CD4-positive, alpha-beta T cell treated with Interleukin-15 for 1 hour (primary cell): ENCODE results near the gene PARD3B.

Experiments used
- DNase-seq: peaks from one replicate; pipeline ENCODE4 v3.0.0-alpha.2; 2020

PARD3B gene

DNA sequence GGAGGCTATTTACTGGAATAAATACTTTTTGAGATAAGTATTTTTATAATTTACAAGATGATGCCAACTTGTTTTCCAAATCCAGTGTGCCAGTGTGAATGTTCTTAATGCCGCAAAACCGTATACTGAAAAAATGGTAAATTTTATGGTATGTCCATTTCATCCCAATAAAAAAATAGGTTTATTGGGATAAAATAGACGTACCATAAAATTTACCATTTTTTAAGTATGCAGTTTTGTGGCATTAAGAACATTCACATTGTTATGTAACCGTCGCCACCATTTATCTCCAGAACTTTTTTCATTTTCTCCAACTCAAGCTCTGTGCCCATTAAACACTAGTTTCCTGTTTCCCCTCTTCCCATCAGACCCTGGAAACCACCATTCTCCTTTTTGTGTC lies 167.9 kb downstream of the PARD3B start:
- no peak for DNase-seq

DNA sequence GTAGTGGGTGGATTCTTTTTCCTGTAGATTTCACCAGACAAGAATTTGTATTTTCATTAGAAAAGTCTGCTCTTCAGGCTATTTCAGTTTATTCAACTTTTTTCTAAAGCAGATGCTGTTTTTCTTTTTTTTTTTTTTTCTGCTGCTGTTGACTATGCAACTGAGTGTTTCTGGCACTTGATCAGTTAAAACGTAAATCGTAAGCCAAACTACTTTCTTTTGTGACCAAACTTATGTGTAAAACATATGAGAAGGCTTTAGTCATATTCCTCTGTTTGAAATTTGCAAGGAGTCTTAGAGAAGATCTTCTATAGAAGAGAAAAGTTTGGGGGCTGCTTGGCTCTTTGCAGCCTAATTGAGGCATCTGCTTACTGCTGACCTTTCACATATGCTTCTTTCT lies 170.1 kb downstream of the PARD3B start:
- no peak for DNase-seq

DNA sequence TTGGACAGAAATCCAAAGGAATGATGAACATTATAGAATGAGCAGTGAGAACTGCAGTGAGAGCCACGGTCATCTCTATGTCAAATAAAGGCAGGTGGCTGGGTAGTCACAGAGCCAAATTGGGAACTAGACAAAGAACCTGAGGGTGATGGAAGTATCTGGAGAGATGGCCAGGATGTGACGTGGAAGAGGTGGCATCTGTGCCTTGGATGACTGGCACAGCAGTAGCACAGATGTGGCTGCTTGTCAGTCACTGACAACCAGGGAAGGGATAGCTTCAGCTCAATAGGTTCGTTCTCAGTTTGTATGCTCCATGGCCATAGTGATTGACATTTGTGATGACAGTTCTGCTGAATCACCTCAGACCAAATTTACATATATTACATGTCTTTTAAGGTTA lies 172.3 kb downstream of the PARD3B start:
- DNase-seq: no peak

DNA sequence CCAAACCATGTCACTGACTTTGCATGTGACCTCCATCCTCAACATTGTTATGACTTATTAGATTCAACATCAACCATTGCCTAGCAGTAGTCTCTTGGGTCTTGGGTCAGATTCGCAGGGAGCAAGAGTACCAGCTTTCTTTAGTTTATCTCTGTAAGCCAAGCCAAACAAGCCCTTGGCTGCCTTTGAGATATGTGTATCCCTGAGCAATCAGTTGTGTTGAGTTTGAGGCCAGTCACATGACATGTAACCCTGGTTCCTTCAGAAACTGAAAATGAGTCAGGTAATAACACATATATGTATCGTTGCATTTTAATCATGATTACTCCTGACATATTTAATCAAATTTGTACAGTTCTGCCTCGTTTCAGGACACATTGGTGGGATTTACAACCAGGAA lies 173.3 kb downstream of the PARD3B start:
- no peak for DNase-seq

DNA sequence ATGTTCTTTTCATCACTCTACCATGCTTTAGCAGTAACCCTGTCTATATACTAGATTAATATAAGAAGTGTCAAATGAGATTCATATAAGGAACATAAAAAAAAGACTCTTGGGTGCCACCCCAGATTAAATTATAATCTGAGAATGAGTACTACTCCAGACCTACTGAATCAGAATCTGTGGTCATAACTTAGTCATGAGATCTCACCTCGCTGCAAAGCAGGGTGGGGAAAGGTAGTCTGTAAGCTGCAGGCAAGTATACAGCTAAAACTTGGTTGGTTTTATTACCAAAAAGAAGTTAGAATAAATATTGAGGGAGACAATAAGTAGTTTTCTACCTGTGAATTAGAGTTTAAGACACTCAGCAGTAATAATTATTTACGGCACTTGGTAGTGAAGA lies 175.6 kb downstream of the PARD3B start:
- no peak for DNase-seq

DNA sequence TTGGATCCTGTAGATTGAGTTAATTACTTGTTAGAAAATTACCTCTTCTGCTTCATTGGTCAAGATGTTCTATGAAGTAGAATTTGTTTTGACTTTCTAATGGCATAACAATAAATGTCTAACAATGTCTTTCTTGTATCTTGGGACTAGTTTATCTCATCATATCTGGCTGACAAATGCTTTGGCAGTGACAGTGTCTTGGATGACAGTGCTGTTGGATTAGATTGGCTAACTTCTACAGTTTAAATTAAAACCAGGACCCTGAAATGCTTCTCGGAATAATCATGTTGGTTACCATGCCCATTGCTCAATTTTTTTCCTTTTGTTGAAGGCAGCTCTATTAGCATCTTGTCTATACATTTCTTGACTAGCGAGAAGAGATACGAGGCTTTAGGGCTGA lies 176.9 kb downstream of the PARD3B start:
- DNase-seq: no peak

DNA sequence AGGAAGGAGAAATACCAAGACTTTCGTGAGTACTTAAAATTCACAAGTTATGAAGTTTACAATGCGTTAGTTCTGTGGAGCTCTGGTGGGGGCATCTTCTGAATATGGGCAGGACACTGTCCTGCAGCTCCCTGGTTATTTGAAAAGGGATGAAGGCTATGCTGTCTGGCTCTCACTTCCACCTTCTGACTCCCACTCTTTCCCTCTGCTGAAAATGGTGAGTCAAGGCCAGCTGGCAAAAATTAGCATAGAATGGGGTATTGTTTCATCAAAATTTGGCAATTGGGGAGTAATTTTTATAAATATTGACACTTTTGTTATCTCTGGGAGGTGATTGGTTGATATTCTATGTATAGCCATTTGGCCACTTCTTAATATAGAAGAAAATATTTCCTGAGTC lies 177.4 kb downstream of the PARD3B start:
- no peak for DNase-seq

DNA sequence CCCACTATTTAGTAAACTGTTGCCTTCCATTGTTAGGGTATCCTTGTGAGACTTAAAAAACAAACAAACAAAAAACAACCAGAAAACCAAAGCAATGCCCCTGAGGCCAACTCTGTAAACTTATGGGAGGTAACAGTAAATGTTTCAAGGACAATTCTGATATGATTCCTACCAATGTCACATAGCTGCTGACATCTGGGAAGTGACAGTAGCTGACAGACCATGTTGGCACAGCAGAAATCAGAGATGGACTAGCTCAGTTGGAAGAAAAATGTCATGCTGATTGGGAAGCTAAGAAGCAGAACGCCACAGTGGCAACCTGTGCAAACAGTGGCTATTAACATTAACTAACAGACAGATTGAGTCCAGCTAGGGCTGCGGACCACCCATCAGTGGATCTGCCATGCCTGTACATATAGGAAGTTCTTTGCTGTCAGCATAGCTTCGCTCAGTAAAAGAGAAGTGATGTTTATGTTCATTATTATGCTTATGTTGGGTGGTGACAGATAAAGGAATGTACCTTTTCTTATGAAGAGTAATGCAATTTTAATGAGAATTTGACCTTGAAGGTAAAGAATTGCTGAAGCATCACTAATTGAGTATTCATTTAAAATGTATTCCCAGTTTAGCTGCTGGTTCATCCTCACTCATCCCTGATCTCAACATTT lies 180.6 kb downstream of the PARD3B start:
- DNase-seq: no peak

DNA sequence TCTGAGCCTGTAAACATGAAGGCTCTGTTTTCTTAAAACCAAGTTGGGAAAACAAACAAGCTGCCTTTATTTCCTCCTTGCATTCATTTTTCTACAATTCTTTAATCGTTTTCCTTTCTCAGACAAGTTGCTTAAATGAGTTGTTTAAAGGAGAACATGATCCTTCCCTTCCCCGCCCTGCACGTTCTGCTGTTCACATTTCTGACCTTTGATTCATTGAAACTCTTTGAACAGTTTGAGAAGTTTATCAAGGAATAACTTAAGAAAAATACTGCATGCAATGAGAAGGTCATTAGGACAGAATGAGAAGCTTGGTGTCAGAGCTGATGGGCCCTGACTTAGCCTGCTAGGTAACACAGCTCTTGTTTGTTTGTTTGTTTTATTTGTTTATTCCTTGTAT lies 181.6 kb downstream of the PARD3B start:
- DNase-seq: no peak

DNA sequence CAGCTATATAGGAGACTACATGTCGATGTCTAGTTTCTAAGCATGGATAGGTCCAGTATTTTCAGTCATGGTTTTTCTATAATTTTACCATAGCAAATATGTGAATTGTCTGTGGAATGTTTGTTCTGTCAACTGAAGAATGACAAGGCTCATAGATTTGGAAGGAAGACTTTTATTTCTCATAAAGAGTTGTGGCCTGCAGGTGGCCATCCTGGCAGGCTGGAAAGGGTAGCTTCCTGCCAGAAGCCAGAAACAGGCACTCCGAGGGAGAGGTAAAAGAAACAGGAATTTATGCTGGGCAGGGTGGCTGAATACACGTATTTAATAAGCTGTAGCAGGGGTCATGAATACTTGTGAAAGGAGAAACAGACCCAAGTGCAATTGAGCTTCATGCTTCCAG lies 182.1 kb downstream of the PARD3B start:
- no peak for DNase-seq

DNA sequence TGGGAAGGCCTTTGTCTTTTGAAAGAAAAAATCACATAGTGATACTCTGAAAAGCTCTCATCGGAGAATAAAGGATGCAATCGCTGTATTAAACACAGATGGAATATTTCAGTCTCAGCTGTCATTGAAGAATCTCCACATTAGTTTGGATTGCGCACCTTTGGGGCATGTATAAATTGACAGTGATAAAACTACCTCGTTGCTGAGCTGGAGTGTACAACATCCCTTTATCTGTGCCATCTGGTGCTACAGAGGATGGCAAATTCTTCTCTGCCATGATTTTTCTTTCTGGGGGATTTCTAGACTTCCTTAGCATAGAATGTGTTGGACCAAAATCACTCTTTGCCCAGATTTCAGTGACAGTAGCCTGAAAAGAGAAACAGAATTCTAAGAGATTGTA lies 185.3 kb downstream of the PARD3B start:
- DNase-seq: no peak

DNA sequence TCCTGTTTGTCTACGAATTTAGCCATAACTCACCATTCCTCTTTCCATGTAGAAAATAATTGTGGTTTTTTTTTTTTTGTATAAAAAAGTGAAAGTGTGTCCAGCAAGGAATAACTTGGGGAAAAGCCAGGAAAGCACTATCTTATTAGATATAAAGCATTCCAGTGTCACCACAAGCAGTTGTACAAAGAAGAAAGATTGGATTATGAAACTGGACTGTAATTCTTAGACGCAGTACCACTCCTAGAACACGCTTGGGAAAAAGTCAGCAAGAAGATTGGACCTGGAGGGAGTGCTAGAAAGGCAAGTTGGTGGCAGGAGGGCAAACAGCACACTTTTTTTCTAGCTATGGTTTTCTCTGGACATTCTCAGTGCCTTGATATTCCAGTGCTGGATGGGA lies 186.7 kb downstream of the PARD3B start:
- no peak for DNase-seq

DNA sequence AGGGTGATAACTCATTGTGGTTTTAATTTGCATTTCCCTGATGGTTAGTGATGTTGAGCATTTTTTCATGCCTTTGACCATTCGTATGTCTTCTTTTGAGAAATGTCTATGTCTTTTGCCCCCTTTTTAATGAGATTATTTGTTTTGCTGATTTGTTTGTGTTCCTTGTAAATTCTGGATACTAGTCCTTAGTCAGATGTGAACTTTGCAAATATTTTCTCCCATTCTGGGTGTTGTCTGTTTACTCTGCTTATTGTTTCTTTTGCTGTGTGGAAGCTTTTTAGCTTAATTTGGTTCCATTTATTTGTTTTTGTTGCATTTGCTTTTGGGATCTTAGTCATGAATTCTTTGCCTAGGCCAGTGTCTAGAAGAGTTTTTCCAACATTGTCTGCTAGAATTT lies 192.0 kb downstream of the PARD3B start:
- no peak for DNase-seq

DNA sequence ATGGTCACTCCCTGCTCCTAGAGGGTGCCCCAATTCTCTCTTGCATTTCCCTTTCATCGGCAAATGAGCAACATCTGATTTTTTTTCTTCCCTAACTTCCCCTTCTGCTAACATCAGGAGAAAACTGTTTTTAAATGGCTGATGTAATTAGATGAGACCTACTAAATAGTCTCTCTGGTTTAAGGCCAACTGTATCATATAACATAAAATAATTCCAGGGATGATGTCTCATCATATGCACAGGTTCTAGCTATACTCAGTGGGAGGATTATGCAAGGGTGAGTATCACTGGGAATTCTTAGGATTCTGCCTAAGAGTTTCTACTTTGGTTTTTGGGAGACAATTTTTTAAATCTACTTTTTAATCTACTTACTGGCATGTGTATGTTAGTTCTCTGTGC lies 193.4 kb downstream of the PARD3B start:
- no peak for DNase-seq

DNA sequence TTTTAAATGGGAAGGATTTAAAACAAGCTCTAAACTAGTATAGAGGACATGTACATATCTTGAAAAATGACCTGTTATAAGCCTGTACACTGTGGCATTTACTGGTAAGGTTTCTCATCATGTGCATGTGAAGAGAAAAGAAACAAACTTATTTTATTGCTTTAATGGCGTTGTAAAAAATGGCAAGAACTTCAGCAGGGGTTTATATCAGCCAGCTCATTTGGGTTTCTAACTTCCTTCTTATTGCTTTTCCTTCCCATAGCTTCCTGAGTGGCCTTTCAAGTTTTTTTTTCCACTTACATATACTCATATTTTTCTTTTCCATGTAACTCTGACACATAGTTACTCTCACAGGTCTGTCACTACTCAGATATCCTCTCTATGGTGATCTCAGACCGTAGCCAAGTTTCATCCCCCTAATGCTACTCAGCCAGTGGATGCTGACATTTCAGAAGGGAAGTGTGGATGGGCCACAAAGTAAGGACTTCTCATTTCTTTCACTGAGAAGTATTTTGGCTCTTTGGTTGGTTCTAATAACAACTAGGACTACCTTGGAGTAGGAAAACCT lies 198.2 kb downstream of the PARD3B start:
- no peak for DNase-seq

DNA sequence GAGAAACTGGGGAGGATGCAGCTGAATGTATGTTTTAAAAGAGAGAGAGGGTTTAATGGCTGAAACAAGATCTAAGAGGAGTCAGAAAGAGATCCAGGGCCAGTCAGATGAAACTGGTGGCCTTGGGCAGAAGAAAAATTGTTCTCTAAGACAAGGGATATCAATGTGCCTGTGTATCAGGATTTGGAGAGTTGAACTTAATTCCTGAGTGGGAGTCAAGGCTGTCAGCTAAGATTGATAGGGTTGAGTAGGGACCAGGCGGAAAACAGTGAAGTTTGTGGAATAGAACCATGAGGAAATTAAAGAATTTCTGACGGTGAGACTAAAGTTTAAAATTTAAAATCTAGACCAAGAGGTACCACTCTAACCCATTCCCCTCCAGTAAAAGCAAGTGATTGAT lies 199.2 kb downstream of the PARD3B start:
- no peak for DNase-seq

DNA sequence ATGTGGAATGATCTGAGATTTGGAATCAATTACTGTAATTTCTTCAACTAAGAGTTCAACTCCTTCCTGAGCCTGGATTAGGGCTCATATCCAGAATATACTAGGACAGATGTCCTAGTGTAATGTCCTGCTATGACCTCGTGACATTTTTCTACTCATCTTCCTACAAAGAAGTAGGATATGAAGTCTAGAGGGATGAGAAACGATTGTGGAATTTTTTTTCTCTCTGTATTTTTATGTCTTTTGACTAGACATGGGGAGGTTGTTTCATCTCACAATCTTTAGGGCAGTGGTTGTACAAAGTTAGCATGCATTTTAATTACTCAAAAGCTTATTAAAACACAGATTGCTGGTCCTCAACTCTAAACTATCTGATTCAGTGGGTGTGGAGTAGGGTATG lies 203.0 kb downstream of the PARD3B start:
- no peak for DNase-seq

DNA sequence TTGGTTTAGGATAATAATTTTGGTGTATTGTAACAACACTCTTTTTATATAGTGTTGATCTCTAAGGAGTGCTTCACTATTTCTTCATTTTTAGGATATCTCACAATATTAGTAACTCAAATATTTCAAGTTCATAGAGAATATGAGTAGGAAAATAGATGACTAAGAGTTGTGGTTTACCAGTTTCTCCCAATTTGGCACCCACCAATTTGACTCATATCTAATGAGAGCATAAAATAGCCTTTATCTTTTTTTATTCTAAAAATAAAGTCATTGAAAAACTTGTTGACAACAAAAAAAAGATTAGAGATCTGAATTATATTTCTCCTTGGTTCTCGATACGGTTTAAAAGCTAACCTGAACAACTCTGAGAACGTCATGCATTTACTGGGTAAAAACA lies 204.0 kb downstream of the PARD3B start:
- no peak for DNase-seq

DNA sequence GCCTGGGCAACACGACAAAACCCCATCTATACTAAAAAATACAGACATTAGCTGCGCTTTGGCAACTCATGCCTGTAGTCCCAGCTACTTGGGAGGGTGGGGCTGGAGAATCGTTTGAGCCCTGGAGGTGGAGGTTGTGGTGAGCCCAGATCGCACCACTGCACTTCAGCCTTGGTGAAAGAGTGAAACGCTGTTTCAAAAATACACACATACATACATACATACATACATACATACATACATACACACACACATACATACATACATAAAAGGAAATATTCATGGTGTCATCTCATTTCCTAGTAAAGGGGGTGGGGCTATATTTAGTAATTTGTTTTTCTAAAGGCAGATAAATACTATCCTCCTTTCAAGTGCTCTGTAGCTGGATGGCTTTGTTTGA lies 205.1 kb downstream of the PARD3B start:
- no peak for DNase-seq

DNA sequence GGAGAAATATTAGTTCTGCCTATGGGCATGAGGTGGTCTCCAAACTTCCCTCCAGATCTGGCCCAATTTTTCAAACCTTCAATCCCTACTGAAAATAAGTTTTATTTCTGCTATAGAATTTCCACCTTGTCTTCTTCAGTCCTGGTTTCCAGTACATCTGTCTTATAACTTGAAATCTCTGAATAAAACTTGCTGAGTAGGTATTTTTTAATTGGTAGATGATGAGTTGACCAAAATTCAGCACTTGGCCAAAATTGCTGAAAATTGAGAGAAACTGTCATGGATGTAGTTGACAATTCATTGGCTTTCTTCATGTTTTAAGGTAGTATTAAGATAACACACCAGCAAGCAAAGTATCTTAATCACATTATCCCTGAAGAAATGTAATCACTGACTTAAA lies 206.2 kb downstream of the PARD3B start:
- DNase-seq: no peak

DNA sequence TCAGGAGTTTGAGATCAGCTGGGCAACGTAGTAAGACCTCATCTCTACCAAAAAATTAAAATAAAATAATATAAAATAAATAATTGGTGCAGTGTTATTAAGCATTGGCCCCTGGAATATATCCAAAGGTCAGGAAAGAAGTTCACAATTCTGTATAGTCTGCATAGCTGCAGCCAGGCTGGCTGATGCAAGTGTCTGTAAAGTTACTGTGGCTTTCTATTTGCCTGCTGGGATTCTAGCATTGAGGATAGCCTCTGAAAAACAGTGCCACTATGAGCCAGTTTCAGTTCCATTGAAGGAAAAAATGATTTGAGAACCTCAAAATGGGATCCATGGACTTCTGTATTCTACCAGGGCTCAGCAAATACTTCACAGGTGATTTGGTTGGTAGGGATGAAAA lies 208.6 kb downstream of the PARD3B start:
- no peak for DNase-seq

DNA sequence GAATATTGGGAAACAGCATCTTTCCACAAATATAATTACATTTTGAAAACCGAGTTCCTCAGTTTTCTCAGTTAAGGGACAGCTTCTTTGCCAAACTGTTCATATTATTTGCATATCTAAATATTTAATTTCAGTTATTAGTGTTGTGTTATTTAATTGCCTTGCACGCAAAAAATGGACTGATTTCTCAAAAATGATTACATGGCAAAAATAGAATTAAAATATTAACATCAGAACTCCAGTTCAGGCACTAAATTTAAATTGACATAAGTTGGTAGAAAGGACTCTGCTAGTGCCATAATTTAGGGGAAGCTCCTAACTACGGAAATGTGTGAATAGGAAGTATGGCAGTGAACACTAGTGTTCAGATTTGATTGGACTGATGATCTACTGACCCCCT lies 209.6 kb downstream of the PARD3B start:
- DNase-seq: no peak

DNA sequence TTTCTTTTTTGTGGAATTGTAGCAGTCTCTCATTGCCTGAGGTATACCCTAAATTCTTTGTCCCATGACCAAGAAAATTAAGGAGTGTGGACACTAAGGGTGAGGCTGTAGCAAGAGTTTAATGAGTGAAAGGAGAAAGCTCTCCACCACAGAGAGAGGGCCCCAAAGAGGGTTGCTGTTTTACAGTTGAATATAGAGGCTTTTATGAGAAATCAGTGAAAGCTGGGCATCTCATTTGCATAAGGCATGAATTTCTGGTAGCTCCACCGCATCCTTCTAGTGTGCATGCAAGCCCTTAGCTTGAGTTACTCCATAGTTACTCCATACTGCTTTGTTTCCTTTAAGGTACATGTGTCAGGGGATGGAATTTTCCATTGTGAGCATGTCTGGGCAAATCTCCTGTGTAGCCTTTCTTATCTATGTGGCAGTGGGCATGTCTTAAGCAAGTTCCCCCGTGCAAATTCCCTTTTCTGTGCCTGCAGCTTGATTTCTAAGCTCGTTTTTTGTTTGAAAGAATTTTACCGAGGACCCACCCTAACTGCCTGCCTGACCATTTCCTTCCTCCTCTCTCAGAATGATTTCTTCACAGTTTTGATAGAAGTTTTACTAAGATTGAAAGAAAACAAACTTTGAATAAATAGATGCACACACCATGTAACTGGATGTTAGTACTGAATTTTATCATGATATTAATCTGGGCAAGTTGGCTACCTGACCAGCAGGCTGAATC lies 218.9 kb downstream of the PARD3B start:
- DNase-seq: no peak

DNA sequence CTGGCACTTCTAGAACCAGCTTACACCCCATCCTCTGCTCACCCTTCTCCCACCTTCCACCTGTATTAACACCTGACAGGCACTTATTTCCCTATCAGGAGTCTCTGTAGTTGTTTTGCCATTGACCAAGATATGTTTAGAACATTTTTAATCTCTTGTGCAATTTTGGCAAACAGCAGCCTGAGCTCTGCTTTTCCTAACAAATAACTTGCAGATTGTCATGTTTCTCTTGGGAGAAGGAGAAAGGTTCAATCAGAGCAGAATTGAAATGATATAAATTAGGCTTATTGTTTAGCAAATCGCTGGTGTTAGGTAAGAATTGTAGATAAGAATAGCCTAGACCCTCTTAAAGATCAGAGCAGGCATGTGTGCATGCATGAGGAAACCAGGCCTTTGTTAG lies 225.5 kb downstream of the PARD3B start:
- no peak for DNase-seq

DNA sequence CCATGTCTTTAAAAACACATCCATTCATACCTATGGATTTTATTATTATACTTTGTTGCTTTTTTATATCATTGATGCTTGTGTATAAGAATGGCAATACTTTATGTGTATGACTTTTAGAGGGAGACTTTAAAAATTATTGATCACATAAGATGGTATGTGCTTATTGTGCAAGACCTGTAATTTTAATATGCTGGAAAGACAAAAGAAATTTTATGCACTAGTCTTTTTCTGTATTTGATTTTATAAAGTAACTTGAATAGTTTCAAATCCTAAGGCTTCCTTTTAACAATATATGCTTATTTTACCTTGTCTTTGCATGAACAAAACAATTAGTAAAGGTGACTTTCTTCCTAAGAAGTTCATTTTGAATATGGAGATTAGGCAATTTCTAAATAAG lies 226.4 kb downstream of the PARD3B start:
- no peak for DNase-seq
